Measurements from ENCODE around the gene METAP1D.
A peak's percentile ranks its signal among the peaks of the same experiment; 100 is the strongest.

Gene METAP1D

DNA sequence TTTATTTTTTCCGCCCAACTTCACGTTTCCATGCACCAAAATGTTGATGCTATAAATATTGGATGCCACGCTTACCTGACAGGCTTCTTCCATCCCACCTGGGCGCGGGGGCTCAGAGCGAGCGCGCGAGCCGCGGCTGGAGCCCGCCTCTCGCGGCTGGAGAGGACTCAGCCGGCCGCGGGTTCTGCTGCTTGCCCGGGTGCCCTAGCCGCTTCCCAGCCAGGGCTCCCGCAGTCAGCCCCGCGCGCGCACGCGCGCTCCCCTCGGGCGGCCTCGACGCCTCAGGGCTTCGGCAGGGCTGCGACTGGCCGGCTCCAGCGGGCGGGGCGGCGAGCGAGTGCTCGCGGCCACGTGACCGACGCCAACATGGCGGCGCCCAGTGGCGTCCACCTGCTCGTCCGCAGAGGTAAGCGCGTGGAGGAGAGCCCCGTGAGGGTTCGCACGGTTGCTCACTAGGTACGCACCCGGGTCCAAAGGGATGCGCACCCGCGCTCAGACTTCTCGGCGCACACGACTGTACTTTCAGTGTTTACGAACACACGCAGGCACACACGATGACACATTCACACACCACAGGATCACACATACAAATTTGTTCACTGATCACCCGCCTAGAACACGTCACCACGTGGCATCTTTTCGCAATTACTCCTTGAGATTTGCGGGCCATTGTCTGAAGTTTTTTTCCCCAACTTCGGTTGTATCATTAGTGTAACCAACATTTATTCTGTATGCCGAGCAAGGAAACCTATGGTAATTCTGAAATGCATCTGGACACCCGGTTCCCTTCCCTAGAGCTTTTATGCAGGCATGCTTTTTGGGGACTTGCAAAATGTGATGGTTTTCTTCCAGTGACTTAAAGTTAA lies at the start of gene METAP1D:
METAP1D (plus strand) TSS at position 350 of the 866 bp plus-strand sequence; CDS start at position 367, 17 bp downstream.
- TF ChIP-seq, protein P1, sequence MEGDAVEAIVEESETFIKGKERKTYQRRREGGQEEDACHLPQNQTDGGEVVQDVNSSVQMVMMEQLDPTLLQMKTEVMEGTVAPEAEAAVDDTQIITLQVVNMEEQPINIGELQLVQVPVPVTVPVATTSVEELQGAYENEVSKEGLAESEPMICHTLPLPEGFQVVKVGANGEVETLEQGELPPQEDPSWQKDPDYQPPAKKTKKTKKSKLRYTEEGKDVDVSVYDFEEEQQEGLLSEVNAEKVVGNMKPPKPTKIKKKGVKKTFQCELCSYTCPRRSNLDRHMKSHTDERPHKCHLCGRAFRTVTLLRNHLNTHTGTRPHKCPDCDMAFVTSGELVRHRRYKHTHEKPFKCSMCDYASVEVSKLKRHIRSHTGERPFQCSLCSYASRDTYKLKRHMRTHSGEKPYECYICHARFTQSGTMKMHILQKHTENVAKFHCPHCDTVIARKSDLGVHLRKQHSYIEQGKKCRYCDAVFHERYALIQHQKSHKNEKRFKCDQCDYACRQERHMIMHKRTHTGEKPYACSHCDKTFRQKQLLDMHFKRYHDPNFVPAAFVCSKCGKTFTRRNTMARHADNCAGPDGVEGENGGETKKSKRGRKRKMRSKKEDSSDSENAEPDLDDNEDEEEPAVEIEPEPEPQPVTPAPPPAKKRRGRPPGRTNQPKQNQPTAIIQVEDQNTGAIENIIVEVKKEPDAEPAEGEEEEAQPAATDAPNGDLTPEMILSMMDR (IDR thresholded peaks at IDR 0.05; ENCODE audit: low read depth, low read length): no peak
- peak; percentile 72 for DNase-seq (ENCODE audit: extremely low read depth, low read depth)

DNA sequence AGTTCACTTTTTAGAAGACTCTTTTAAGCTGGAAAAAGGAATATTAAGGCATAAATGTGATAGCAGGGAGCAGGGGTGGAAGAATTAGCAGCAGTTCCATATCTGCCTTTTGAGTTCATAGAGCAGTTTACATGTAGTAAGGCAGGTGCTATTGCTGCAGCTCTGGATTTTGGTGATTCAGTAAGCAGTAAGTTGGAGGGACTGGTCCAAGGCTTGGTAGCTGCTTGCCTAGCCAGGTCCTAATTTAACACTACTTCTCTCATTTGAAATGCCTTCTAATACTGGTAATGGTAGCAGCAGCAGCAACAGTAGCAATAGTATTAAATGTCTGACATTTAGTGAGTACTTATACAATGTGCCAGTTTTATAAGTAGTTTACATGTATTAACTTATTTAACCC lies 47.5 kb upstream of the METAP1D start:
- no peak for DNase-seq (ENCODE audit: extremely low read depth, low read depth)
- TF ChIP-seq, protein P1 (IDR thresholded peaks at IDR 0.05; ENCODE audit: low read depth, low read length): no peak

DNA sequence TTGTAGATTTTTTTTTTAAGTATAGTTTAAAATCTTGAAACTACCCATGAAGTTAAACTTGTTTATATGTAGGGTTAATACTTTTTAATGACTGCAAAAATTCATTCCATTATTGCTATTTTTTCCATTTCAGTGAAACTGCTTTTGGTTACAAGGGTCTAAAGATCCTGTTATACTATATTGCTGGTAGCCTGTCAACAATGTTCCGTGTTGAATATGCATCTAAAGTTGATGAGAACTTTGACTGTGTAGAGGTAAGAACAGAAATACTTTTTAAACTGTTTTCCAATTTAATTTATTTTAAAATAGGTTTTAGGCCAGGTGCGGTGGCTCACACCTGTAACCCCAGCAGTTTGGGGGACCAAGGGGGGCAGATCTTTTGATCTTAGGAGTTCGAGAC lies 47.0 kb upstream of the METAP1D start:
- no peak for DNase-seq (ENCODE audit: extremely low read depth, low read depth)
- TF ChIP-seq, protein P1 (IDR thresholded peaks at IDR 0.05; ENCODE audit: low read depth, low read length): no peak

DNA sequence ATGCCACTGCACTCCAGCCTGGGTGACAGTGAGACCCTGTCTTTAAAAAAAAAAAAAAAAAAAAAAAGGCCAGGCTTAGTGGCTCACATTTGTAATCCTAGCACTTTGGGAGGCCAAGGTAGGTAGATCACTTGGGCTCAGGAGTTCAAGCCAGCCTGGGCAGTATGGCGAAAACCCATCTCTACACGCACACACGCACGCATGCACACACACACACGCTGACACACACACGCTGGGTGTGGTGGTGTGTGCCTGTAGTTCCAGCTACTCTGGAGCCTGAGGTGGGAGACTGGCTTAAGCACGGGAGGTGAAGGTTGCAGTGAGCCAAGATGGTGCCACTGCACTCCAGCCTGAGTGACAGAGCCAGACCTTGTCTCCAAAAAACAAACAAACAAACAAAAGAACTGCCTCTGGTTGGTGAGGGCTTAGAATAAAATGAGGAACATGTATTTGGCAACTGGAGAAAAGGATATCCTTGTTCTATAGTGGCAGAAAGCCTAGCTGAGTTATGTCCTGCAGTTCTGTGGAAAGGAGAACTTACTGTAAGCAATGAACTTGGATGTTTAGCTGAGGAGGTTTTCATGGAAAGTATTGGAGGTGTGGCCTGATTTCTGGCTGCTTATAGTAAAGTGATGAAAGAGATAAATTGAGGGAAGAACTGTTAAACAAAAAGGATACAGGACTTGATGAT lies 43.5 kb upstream of the METAP1D start:
- TF ChIP-seq, protein P1 (IDR thresholded peaks at IDR 0.05; ENCODE audit: low read depth, low read length): no peak
- DNase-seq (ENCODE audit: extremely low read depth, low read depth): no peak

DNA sequence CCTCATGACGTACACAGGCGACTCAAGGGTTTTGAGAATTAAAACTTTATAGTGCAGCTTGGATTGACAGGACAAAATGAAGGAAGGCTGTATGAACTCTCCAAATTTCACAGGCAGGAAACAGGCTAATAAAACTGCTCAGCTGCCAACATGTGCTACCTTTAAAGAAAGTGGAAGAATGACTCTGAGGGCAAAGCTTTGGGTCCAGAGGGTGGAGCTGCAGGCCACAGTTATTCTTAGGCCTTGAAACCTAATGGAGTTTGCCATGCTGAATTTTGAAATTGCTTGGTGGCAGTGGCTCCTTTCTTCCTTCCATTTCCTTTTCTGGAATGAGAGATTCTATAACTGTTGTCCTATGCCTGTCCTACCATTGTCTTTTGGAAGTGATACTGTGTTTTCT lies 42.7 kb upstream of the METAP1D start:
- TF ChIP-seq, protein P1 (IDR thresholded peaks at IDR 0.05; ENCODE audit: low read depth, low read length): peak; percentile 17
- no peak for DNase-seq (ENCODE audit: extremely low read depth, low read depth)

DNA sequence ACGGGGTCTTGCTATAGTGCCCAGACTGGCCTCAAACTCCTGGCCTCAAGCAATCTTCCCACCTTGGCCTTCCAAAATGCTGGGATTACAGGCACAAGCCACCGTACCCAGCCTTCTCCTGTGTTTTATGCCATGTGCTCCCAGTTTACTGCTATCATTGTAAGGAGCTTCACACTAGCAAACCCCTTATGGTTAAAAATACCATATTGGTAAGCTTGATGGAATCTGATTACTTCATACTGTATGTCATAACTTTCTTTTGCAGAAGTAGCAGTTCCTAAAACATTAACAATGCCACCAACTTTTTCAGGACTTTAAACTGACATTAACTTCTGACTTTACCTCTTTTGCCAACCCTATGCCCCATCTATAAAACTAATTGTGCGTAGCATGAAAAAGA lies 41.3 kb upstream of the METAP1D start:
- TF ChIP-seq, protein P1 (IDR thresholded peaks at IDR 0.05; ENCODE audit: low read depth, low read length): no peak
- no peak for DNase-seq (ENCODE audit: extremely low read depth, low read depth)

DNA sequence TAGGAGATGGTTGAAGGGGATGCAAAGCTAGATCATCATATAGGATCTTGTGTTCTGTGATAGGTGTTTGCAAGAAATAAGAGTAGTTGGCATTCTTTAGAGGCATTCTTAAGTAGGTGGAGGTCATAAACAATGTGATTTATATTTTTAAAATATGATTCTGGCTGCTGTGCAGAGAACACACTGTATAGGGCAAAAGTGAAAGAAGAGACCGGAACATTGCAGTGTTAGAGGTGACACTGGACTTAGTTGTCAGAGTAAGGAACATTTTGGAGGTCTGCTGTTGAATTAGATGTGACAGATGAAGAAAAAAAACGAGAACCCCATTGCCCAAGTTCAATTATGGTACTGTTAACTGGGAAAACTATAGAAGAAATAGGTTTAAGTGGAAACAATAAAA lies 39.8 kb upstream of the METAP1D start:
- TF ChIP-seq, protein P1 (IDR thresholded peaks at IDR 0.05; ENCODE audit: low read depth, low read length): no peak
- DNase-seq (ENCODE audit: extremely low read depth, low read depth): no peak

Measured in AG09319 (cell line).